Mesenchymal stem cell (in vitro differentiated cells and primary cell): ENCODE measurements around the gene TUBGCP3.

Source experiments
- DNase-seq: peaks from one replicate; pipeline ENCODE4 v3.0.0-alpha.2; 2013
- H2AFZ ChIP-seq: one replicate; pipeline ENCODE4 v1.6.1; 2013; ENCODE audit warnings: low read depth, mild to moderate bottlenecking, control low read depth, inconsistent platforms, low read length, moderate library complexity
- H2AK5ac ChIP-seq: 2 replicates; pipeline ENCODE4 v1.6.1; 2013; ENCODE audit warnings: low read length, moderate library complexity, mild to moderate bottlenecking, inconsistent platforms; ENCODE audit not compliant: severe bottlenecking
- H2BK120ac ChIP-seq: one replicate; pipeline ENCODE4 v1.6.1; 2013; ENCODE audit warnings: low read depth, mild to moderate bottlenecking, inconsistent platforms, low read length, moderate library complexity
- H2BK12ac ChIP-seq, 2 experiments: one replicate each; pipeline ENCODE4 v1.6.1; 2013; ENCODE audit warnings: inconsistent platforms in 2 of 2, low read length in 2 of 2, mild to moderate bottlenecking in 2 of 2, moderate library complexity in 2 of 2, control low read depth in 1 of 2
- H2BK15ac ChIP-seq: one replicate; pipeline ENCODE4 v1.6.1; 2013; ENCODE audit warnings: mild to moderate bottlenecking, low read depth, inconsistent platforms; ENCODE audit not compliant: poor library complexity, severe bottlenecking
- H2BK5ac ChIP-seq: 2 replicates; pipeline ENCODE4 v1.6.1; 2013; ENCODE audit warnings: low read depth, mild to moderate bottlenecking, low read length, control low read depth, inconsistent platforms; ENCODE audit not compliant: poor library complexity, severe bottlenecking
- H3K14ac ChIP-seq, 2 experiments: one replicate each; pipeline ENCODE4 v1.6.1; 2013; ENCODE audit warnings: inconsistent platforms in 2 of 2, low read length in 2 of 2, control low read depth in 1 of 2, mild to moderate bottlenecking in 1 of 2, moderate library complexity in 1 of 2
- H3K18ac ChIP-seq, 2 experiments: one replicate each; pipeline ENCODE4 v1.6.1; 2013; ENCODE audit warnings: inconsistent platforms in 2 of 2, low read length in 2 of 2, control low read depth in 1 of 2, low read depth in 1 of 2, mild to moderate bottlenecking in 1 of 2
- H3K23ac ChIP-seq, 2 experiments: one replicate each; pipeline ENCODE4 v1.6.1; 2013; ENCODE audit warnings: inconsistent platforms in 2 of 2, low read length in 2 of 2, mild to moderate bottlenecking in 2 of 2, moderate library complexity in 2 of 2, control low read depth in 1 of 2
- H3K27ac ChIP-seq: 2 replicates; pipeline ENCODE4 v1.5.1; 2013; ENCODE audit warnings: mild to moderate bottlenecking, moderate library complexity, low read length, control low read depth, inconsistent platforms; ENCODE audit not compliant: poor library complexity, severe bottlenecking
- H3K27me3 ChIP-seq, 2 experiments: 2 replicates each; pipeline versions ENCODE4 v1.6.1 to v1.7.0; 2013; ENCODE audit warnings: low read length in 2 of 2, mild to moderate bottlenecking in 2 of 2, moderate library complexity in 2 of 2, control low read depth in 1 of 2, inconsistent platforms in 1 of 2; ENCODE audit not compliant: control insufficient read depth in 1 of 2, insufficient read depth in 1 of 2
- H3K36me3 ChIP-seq, 2 experiments: 2 replicates each; pipeline versions ENCODE4 v1.6.1 to v1.7.0; 2013; ENCODE audit warnings: low read length in 2 of 2, control low read depth in 1 of 2, inconsistent platforms in 1 of 2, low read depth in 1 of 2, mild to moderate bottlenecking in 1 of 2; ENCODE audit not compliant: insufficient read depth in 2 of 2, control insufficient read depth in 1 of 2
- H3K4ac ChIP-seq, 2 experiments: one replicate each; pipeline ENCODE4 v1.6.1; 2013; ENCODE audit warnings: inconsistent platforms in 2 of 2, low read length in 2 of 2, mild to moderate bottlenecking in 2 of 2, moderate library complexity in 2 of 2, control low read depth in 1 of 2, low read depth in 1 of 2
- H3K4me1 ChIP-seq: 2 replicates; pipeline ENCODE4 v1.6.1; 2013; ENCODE audit warnings: low read depth, low read length, control low read depth; ENCODE audit not compliant: control insufficient read depth, insufficient read depth
- H3K4me2 ChIP-seq: 2 replicates; pipeline ENCODE4 v1.6.1; 2013; ENCODE audit warnings: low read length, mild to moderate bottlenecking, inconsistent platforms; ENCODE audit not compliant: poor library complexity, severe bottlenecking
- H3K4me3 ChIP-seq, 2 experiments: 2 replicates each; pipeline versions ENCODE4 v1.5.1 to v1.7.0; 2013; ENCODE audit warnings: low read length in 2 of 2, mild to moderate bottlenecking in 2 of 2, control low read depth in 1 of 2, low read depth in 1 of 2; ENCODE audit not compliant: insufficient read depth in 1 of 2
- H3K79me1 ChIP-seq: replicated peaks from 2 replicates; pipeline ENCODE4 v1.6.1; 2013; ENCODE audit warnings: mild to moderate bottlenecking, control low read depth, low read length, inconsistent platforms; ENCODE audit not compliant: poor library complexity, severe bottlenecking
- H3K9ac ChIP-seq: 2 replicates; pipeline ENCODE4 v1.7.0; 2013; ENCODE audit warnings: mild to moderate bottlenecking, low read length, moderate library complexity
- H3K9me3 ChIP-seq: 2 replicates; pipeline ENCODE4 v1.7.0; 2013; ENCODE audit warnings: mild to moderate bottlenecking, low read length; ENCODE audit not compliant: control insufficient read depth
- H4K8ac ChIP-seq: one replicate; pipeline ENCODE4 v1.6.1; 2013; ENCODE audit warnings: inconsistent platforms, mild to moderate bottlenecking, low read length, moderate library complexity
- H4K91ac ChIP-seq: one replicate; pipeline ENCODE4 v1.6.1; 2013; ENCODE audit warnings: mild to moderate bottlenecking, low read length, inconsistent platforms
- WGBS: methylation state at CpG from one replicate; pipeline ENCODE4 v1.1.7; 2013; ENCODE audit warnings: mixed read lengths; 5-methylcytosine and 5-hydroxymethylcytosine counted together

Gene TUBGCP3

DNA sequence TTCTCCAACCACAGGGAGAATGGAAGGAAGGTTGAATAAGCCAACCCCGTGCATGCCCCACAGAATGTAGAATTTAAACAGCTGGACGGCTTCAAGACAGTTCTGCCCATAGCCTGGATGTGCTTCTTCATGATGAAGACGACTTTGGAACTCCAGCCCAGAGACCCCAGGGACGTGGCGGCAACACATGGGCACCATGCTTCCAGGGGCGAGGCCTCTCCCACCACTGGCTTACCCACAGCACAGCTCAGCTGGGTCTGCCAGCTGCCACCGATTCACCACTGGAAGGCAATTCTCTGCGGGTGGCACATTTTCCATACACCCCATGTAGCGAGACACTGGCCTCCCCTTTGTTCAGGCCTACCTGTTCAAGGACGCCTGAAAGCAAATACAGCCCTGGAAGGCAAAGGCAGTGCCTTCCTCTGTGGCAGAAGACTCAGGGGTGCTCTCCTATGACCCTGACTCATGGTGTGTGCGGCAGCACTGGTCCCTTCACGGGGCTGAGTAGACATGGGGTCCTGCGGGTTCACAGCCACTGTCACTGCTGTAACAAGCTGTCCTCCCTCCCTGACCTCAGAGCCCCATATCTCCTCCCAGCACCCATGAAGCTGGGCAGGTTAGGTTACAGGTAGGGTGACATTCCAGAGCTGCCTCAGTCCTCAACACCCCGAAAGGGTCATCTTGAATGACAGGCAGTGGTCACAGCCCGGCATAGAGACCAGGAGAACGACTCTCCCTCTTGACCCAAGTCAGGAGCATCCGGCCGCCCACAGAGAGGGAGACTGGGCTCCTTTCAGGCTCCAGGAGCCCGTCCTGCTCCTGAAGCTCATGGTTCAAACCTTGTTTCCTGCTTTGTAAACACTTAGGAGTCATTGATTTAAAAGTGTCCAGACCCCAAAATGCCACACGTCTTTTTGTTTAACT lies 139.1 kb downstream of the TUBGCP3 start:
- no peak overlapping the region for H4K8ac ChIP-seq
- H2BK5ac ChIP-seq, result no peak overlapping the region
- no peaks in the 10 kb centered on the region for H3K4me1 ChIP-seq

DNA sequence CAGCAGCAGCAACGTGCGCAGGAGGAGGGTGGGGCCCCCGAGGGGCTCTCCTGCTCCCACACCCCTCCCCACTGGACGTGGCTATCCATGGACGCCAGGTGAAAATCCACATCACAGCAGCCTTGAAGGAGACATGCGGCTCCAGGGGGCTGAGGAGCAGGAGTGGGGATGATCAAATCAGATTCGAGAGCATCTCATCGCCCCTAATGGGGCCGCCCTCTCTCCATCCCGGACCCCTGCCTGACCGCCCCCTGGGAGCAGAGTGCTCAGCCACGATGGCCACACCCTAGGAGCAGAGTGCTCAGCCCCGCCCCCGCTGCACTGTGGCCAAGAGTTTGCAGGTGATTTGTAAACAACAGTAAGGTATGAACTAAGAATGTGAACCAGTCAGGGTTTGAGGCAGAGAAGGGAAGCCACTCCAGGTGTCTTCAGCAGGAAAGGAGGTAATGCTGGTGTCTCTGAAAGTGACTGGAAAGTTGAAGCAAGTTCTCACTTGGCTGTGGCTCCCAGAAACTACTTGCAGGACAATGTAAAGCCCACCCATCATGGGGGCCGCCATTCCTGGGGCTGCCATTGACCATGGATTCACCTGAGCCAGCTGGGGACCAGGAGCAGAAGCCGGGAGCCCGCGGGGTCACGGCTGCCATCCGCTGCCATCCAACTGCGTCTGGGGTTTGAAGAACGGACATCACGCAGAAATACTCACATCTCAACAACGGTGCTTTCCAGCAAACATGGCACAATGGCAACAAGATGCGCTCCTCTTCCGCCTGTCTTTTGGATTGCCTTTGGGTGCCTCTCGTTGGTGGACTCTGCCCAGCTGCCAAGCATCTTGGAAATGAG lies 140.0 kb downstream of the TUBGCP3 start:
- no peak overlapping the region for H3K14ac ChIP-seq
- no peak overlapping the region for H3K18ac ChIP-seq
- no peaks in the 10 kb centered on the region for H3K79me1 ChIP-seq
- DNase-seq, result no peak
- H3K36me3 ChIP-seq, result no peaks in the 10 kb centered on the region
- no peak overlapping the region for H3K4me2 ChIP-seq
- peaks cover 3 to 47% of the 10 kb centered on the region in 2 experiments for H3K27me3 ChIP-seq
- H3K4me3 ChIP-seq, result no peak overlapping the region
- H2AFZ ChIP-seq, result no peak overlapping the region
- H2BK5ac ChIP-seq, result no peak overlapping the region
- H2AK5ac ChIP-seq, result no peak overlapping the region
- H3K23ac ChIP-seq, result no peak overlapping the region
- no peak overlapping the region for H2BK15ac ChIP-seq
- 87% methylated on average over 23 of the region's 27 CpGs for WGBS
- H2BK12ac ChIP-seq, result no peak overlapping the region
- no peak overlapping the region for H2BK120ac ChIP-seq
- no peaks in the 10 kb centered on the region for H3K9me3 ChIP-seq
- H4K91ac ChIP-seq, result no peak overlapping the region
- H4K8ac ChIP-seq, result no peak overlapping the region
- H3K4me1 ChIP-seq, result no peaks in the 10 kb centered on the region
- no peak overlapping the region for H3K9ac ChIP-seq
- H3K27ac ChIP-seq, result no peak overlapping the region
- no peak overlapping the region for H3K4ac ChIP-seq

More for the DNA sequence above, 139.1 kb downstream of the TUBGCP3 start:
- Histone ChIP-seq H4K91ac (no peak overlapping the region), H2BK120ac (no peak overlapping the region), H2AFZ (no peak overlapping the region), H3K4ac (no peak overlapping the region), H3K79me1 (no peaks in the 10 kb centered on the region), H3K9ac (no peak overlapping the region), H2AK5ac (no peak overlapping the region), H2BK12ac (no peak overlapping the region), H3K4me2 (no peak overlapping the region), H3K4me3 (no peak overlapping the region), H3K18ac (no peak overlapping the region), H3K9me3 (no peaks in the 10 kb centered on the region), H3K27ac (no peak overlapping the region), H3K36me3 (no peaks in the 10 kb centered on the region), H3K23ac (no peak overlapping the region), H3K27me3 (peaks cover 3 to 42% of the 10 kb centered on the region in 2 experiments), H2BK15ac (no peak overlapping the region), H3K14ac (no peak overlapping the region)
- no peak for DNase-seq
- WGBS, result 80% methylated on average over 19 of the region's 20 CpGs

DNA sequence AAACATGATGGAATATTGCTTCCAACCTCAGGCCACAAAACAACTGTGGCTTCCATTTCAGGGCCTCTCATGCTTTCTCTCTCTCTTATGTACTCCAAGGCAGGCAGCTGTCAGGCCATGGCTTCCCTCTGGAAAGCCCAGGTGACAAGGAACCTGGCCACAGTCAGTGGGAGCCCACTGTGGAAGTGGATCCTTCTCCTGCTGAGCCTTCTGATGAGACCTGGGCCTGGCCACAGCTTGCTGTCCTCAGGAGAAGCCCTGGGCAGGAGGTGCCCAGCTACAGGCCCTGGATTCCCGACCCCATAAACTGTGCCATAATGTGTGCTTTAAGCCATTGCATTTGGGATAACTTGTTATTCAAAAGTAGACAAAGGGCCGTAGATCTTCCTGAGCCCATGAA lies 140.6 kb downstream of the TUBGCP3 start:
- Histone ChIP-seq H3K79me1 (no peaks in the 10 kb centered on the region), H2AFZ (no peak overlapping the region), H3K14ac (no peak overlapping the region), H3K4me1 (no peaks in the 10 kb centered on the region), H3K23ac (no peak overlapping the region), H3K9ac (no peak overlapping the region), H2BK120ac (no peak overlapping the region), H3K4ac (no peak overlapping the region), H3K4me2 (no peak overlapping the region), H2BK15ac (no peak overlapping the region), H3K27me3 (peaks cover 7 to 53% of the 10 kb centered on the region in 2 experiments), H3K36me3 (no peaks in the 10 kb centered on the region), H3K18ac (no peak overlapping the region), H3K9me3 (no peaks in the 10 kb centered on the region), H4K91ac (no peak overlapping the region), H2AK5ac (no peak overlapping the region), H3K4me3 (no peak overlapping the region), H2BK12ac (no peak overlapping the region), H2BK5ac (no peak overlapping the region), H3K27ac (no peak overlapping the region), H4K8ac (no peak overlapping the region)
- DNase-seq, result no peak
- WGBS, result 72% methylated on average over 2 of the region's 2 CpGs

DNA sequence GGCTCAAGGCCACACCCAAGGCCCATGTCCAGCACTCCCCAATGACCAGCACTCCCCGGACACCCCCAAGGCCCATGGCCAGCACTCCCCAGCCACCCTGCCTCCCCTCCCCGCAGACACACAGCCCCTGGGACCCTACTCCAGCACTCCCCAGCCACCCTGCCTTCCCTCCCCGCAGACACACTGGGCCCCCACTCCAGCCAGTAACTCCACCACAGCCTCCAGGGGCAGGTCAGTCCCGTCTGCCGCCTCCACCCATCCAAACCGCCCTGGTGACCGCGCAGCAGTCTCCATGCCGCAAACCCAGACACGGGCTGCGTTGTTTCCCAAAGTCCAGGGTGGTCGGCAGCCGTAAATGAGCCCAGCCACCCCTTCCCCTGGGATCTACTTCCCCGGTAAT lies 141.1 kb downstream of the TUBGCP3 start:
- no peak overlapping the region for H2BK5ac ChIP-seq
- no peak overlapping the region for H2BK12ac ChIP-seq
- H3K36me3 ChIP-seq, result no peaks in the 10 kb centered on the region
- no peak overlapping the region for H3K18ac ChIP-seq
- no peak overlapping the region for H2BK120ac ChIP-seq
- no peak overlapping the region for H4K91ac ChIP-seq
- no peak overlapping the region for H4K8ac ChIP-seq
- H2AK5ac ChIP-seq, result no peak overlapping the region
- H3K79me1 ChIP-seq, result no peaks in the 10 kb centered on the region
- H2AFZ ChIP-seq, result no peak overlapping the region
- H3K27ac ChIP-seq, result no peak overlapping the region
- H3K4me1 ChIP-seq, result no peaks in the 10 kb centered on the region
- WGBS, result 85% methylated on average over 14 of the region's 14 CpGs
- H3K4ac ChIP-seq, result no peak overlapping the region
- no peak overlapping the region for H3K4me2 ChIP-seq
- H3K23ac ChIP-seq, result no peak overlapping the region
- H2BK15ac ChIP-seq, result no peak overlapping the region
- no peaks in the 10 kb centered on the region for H3K9me3 ChIP-seq
- no peak overlapping the region for H3K4me3 ChIP-seq
- H3K14ac ChIP-seq, result no peak overlapping the region
- no peak overlapping the region for H3K9ac ChIP-seq
- peaks cover 8 to 56% of the 10 kb centered on the region in 2 experiments for H3K27me3 ChIP-seq
- no peak for DNase-seq
